ENCODE results near the gene ACTBL2.

GRCh38 chr5:57494104-57495098 is 11.8 kb upstream of the ACTBL2 start:
- TF ChIP-seq CTCF (IDR thresholded peaks at IDR 0.05) = no peak
- TF ChIP-seq, protein P1, sequence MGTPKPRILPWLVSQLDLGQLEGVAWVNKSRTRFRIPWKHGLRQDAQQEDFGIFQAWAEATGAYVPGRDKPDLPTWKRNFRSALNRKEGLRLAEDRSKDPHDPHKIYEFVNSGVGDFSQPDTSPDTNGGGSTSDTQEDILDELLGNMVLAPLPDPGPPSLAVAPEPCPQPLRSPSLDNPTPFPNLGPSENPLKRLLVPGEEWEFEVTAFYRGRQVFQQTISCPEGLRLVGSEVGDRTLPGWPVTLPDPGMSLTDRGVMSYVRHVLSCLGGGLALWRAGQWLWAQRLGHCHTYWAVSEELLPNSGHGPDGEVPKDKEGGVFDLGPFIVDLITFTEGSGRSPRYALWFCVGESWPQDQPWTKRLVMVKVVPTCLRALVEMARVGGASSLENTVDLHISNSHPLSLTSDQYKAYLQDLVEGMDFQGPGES (IDR thresholded peaks at IDR 0.05; ENCODE audit: low read depth, low read length) = no peak
- peak; percentile 83; the same call in 1 of the 2 replicates for TF ChIP-seq POLR2AphosphoS5 (IDR thresholded peaks at IDR 0.05; ENCODE audit: low read depth, low read length)
- TF ChIP-seq TEAD4 (IDR thresholded peaks at IDR 0.05; ENCODE audit: borderline replicate concordance, insufficient read depth) = peak; percentile 87
- no peak for TF ChIP-seq RFX5 (IDR thresholded peaks at IDR 0.05; ENCODE audit: low read length)
- no peak for TF ChIP-seq FOXJ3 (CRISPR knock-in tag; IDR thresholded peaks at IDR 0.05)
- TF ChIP-seq EP300 (IDR thresholded peaks at IDR 0.05; ENCODE audit: borderline replicate concordance in 1 of 2, low read depth in 1 of 2, low read length in 1 of 2) = peak; percentile 35 to 95; a peak in 3 of 4 replicates
- TF ChIP-seq, protein P2, sequence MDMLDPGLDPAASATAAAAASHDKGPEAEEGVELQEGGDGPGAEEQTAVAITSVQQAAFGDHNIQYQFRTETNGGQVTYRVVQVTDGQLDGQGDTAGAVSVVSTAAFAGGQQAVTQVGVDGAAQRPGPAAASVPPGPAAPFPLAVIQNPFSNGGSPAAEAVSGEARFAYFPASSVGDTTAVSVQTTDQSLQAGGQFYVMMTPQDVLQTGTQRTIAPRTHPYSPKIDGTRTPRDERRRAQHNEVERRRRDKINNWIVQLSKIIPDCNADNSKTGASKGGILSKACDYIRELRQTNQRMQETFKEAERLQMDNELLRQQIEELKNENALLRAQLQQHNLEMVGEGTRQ (IDR thresholded peaks at IDR 0.05; ENCODE audit: borderline replicate concordance, low read depth, low read length) = no peak
- no peak for TF ChIP-seq GABPA (IDR thresholded peaks at IDR 0.05; ENCODE audit: low read depth)
- TF ChIP-seq SMC3 (IDR thresholded peaks at IDR 0.05; ENCODE audit: low read depth, low read length) = no peak
- no peak for TF ChIP-seq YY1 (IDR thresholded peaks at IDR 0.05; ENCODE audit: low read depth)
- TF ChIP-seq NFIC (IDR thresholded peaks at IDR 0.05; ENCODE audit: borderline replicate concordance) = peak; percentile 98
- TF ChIP-seq, protein P3, sequence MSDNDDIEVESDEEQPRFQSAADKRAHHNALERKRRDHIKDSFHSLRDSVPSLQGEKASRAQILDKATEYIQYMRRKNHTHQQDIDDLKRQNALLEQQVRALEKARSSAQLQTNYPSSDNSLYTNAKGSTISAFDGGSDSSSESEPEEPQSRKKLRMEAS (IDR thresholded peaks at IDR 0.05; ENCODE audit: low read depth) = peak; percentile 89
